ENCODE data around the gene FDXR. TPM values are rescaled to one million over a fixed set of nuclear protein-coding genes. Genes with fewer than 3 reads are reported as not detected.

Gene FDXR
- total and polyA plus RNA-seq, 9 of the 15 experiments (the other 6 are each of a cell fraction or from before 2014, with no cell fraction given): 0.89 to 70.7 (median 30.9) TPM

DNA sequence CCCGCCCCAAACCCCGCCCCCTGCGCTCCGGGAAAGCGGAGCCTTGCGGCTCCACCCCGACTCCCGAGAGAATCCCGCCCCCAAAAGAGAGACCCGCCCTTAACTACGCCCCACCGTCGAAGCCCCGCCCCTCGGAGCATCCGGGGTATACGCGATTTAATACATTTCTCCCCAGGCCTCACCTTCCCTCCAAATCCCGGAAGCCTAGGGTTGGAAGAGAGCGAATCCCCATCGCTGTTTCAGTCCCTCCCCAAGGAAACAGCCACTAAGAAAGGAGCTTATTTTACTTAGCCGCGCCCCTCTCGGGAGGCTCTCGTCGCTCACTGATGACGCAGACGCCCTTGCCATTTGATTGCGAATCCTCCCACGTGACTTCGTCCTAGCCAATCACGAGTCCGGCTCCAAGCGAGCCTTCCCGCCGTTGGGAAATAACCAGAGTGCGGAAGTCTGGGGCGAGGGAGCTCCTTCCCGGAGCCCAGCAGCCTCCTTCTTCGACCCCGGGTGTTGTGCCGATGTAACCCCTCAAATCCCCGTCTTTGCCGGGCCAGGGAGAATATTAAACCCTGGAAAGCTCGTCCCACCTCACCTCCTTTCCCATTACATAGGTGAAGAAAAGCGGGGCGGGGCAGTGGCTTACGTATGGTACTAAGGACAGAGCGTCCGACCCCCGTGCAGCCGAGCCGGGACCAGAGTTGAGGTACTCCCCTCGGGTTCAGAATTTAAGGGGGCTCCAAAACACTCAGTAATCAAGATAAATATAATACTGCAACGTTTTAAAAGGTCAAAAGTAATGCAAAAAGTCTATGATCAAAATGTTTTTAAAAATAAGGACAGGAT, 461 bp upstream of the FDXR start:
- intact Hi-C loops (cut with micrococcal nuclease): loop anchor here (10.0 kb wide), 1 partner anchor 162 kb away; no protein-coding TSS in a partner anchor
- Histone ChIP-seq H3K27me3 (ENCODE audit: control insufficient read depth in 2 of 2, insufficient read depth in 2 of 2, low read length in 2 of 2) (no peaks in the 10 kb centered on the region), H4K20me1 (replicated peaks; ENCODE audit: control insufficient read depth, insufficient read depth, low read length) (no peaks in the 10 kb centered on the region; the same call in 1 of the 2 replicates), H3K4me1 (replicated peaks in 1 of 2; ENCODE audit: control insufficient read depth in 2 of 2, insufficient read depth in 2 of 2, low read length in 2 of 2) (peaks cover 68 to 69% of the 10 kb centered on the region in 2 experiments), H3K9me3 (replicated peaks; ENCODE audit: control insufficient read depth, insufficient read depth, low read depth, low read length) (no peaks in the 10 kb centered on the region), H3K36me3 (ENCODE audit: control insufficient read depth, insufficient read depth, low read length) (peaks cover 16% of the 10 kb centered on the region; the same call in 1 of the 3 replicates), H3K79me2 (ENCODE audit: control insufficient read depth, insufficient read depth, low read length) (peaks cover 21% of the 10 kb centered on the region), H3K4me2 (ENCODE audit: insufficient read depth, low read length) (peak overlapping the region; percentile 90), H3K9ac (ENCODE audit: insufficient read depth in 1 of 2, low read depth in 2 of 2, low read length in 2 of 2) (peak overlapping the region; percentile 90 to 97), H2AFZ (ENCODE audit: low read depth, low read length) (peak overlapping the region; percentile 63), H3K27ac (ENCODE audit: extremely low read depth, low read depth, low read length) (peak overlapping the region; percentile 95), H3K4me3 (peak overlapping the region; percentile 72), H3K9me1 (ENCODE audit: control insufficient read depth, insufficient read depth, low read length) (no peaks in the 10 kb centered on the region)
- peak; percentile 79 for ATAC-seq
- TSS peak; percentile 96 for BruUV-seq (replicated peaks)
- peak; percentile 98 for FAIRE-seq
- CTCF ChIA-PET (ENCODE audit: low intra/inter-chr PET ratio): no interaction called here
- in situ Hi-C loops (cut with MboI): no loop called here
- 1% methylated on average over 47 of the region's 55 CpGs for WGBS (ENCODE audit: insufficient coverage, low coverage, missing lambda C conversion rate)
- DNase-seq (ENCODE audit: extremely low read depth in 1 of 4, low spot score in 3 of 4): peak; percentile 94 to 100 (median 98)
- POLR2A ChIA-PET: interaction anchor here (0.6 to 4.2 kb wide), 26 partner anchors 8 to 1077 kb away, joined by 3 to 62 read pairs (median 4); partner anchors contain the start of genes ATP5PD, GRIN2C, HID1 and KCTD2
- TF ChIP-seq OTX1 (CRISPR knock-in tag; IDR thresholded peaks at IDR 0.05): peak; percentile 83; the same call in 1 of the 2 replicates
- 0 out of 2 replicates have a peak, but pooled peaks have one; percentile 22 for TF ChIP-seq ZNF79 (CRISPR knock-in tag; IDR thresholded peaks at IDR 0.05; ENCODE audit: low read depth)
- TF ChIP-seq, protein P1, sequence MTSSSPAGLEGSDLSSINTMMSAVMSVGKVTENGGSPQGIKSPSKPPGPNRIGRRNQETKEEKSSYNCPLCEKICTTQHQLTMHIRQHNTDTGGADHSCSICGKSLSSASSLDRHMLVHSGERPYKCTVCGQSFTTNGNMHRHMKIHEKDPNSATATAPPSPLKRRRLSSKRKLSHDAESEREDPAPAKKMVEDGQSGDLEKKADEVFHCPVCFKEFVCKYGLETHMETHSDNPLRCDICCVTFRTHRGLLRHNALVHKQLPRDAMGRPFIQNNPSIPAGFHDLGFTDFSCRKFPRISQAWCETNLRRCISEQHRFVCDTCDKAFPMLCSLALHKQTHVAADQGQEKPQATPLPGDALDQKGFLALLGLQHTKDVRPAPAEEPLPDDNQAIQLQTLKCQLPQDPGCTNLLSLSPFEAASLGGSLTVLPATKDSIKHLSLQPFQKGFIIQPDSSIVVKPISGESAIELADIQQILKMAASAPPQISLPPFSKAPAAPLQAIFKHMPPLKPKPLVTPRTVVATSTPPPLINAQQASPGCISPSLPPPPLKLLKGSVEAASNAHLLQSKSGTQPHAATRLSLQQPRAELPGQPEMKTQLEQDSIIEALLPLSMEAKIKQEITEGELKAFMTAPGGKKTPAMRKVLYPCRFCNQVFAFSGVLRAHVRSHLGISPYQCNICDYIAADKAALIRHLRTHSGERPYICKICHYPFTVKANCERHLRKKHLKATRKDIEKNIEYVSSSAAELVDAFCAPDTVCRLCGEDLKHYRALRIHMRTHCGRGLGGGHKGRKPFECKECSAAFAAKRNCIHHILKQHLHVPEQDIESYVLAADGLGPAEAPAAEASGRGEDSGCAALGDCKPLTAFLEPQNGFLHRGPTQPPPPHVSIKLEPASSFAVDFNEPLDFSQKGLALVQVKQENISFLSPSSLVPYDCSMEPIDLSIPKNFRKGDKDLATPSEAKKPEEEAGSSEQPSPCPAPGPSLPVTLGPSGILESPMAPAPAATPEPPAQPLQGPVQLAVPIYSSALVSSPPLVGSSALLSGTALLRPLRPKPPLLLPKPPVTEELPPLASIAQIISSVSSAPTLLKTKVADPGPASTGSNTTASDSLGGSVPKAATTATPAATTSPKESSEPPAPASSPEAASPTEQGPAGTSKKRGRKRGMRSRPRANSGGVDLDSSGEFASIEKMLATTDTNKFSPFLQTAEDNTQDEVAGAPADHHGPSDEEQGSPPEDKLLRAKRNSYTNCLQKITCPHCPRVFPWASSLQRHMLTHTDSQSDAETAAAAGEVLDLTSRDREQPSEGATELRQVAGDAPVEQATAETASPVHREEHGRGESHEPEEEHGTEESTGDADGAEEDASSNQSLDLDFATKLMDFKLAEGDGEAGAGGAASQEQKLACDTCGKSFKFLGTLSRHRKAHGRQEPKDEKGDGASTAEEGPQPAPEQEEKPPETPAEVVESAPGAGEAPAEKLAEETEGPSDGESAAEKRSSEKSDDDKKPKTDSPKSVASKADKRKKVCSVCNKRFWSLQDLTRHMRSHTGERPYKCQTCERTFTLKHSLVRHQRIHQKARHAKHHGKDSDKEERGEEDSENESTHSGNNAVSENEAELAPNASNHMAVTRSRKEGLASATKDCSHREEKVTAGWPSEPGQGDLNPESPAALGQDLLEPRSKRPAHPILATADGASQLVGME (CRISPR knock-in tag; IDR thresholded peaks at IDR 0.05): 0 out of 2 replicates have a peak, but pooled peaks have one; percentile 24
- TF ChIP-seq, protein P2, sequence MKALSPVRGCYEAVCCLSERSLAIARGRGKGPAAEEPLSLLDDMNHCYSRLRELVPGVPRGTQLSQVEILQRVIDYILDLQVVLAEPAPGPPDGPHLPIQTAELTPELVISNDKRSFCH (CRISPR knock-in tag; IDR thresholded peaks at IDR 0.05): no peak
- TF ChIP-seq, protein P2 (tag; IDR thresholded peaks at IDR 0.05): no peak
- TF ChIP-seq, protein P3, sequence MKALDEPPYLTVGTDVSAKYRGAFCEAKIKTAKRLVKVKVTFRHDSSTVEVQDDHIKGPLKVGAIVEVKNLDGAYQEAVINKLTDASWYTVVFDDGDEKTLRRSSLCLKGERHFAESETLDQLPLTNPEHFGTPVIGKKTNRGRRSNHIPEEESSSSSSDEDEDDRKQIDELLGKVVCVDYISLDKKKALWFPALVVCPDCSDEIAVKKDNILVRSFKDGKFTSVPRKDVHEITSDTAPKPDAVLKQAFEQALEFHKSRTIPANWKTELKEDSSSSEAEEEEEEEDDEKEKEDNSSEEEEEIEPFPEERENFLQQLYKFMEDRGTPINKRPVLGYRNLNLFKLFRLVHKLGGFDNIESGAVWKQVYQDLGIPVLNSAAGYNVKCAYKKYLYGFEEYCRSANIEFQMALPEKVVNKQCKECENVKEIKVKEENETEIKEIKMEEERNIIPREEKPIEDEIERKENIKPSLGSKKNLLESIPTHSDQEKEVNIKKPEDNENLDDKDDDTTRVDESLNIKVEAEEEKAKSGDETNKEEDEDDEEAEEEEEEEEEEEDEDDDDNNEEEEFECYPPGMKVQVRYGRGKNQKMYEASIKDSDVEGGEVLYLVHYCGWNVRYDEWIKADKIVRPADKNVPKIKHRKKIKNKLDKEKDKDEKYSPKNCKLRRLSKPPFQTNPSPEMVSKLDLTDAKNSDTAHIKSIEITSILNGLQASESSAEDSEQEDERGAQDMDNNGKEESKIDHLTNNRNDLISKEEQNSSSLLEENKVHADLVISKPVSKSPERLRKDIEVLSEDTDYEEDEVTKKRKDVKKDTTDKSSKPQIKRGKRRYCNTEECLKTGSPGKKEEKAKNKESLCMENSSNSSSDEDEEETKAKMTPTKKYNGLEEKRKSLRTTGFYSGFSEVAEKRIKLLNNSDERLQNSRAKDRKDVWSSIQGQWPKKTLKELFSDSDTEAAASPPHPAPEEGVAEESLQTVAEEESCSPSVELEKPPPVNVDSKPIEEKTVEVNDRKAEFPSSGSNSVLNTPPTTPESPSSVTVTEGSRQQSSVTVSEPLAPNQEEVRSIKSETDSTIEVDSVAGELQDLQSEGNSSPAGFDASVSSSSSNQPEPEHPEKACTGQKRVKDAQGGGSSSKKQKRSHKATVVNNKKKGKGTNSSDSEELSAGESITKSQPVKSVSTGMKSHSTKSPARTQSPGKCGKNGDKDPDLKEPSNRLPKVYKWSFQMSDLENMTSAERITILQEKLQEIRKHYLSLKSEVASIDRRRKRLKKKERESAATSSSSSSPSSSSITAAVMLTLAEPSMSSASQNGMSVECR (CRISPR knock-in tag; IDR thresholded peaks at IDR 0.05): peak; percentile 27; the same call in 1 of the 2 replicates
- no peak for TF ChIP-seq IFI16 (CRISPR knock-in tag; IDR thresholded peaks at IDR 0.05)
